ENCODE data around the gene AGAP1.

DNA sequence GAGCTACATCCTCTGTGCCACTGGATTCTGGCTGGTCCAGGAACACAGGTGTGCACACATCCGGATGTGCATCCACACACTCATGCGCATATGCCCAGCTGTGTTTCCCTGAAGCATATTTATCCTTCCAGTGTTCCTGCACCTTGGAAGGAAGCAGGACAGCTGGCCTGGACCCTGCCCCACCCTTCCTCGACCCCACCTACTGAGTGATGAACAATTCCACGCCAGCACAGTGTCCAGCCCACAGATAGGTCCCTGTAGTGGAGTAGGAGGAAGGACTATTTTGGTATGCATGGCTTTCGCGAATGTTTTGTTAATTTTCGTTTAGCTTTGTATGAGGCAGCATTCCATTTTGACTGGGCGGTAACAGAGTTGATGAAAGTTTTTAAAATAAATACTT lies 211.5 kb downstream of the AGAP1 start:
- no peak for TF ChIP-seq POLR2AphosphoS5 (IDR thresholded peaks at IDR 0.05)
- TF ChIP-seq, protein P1, sequence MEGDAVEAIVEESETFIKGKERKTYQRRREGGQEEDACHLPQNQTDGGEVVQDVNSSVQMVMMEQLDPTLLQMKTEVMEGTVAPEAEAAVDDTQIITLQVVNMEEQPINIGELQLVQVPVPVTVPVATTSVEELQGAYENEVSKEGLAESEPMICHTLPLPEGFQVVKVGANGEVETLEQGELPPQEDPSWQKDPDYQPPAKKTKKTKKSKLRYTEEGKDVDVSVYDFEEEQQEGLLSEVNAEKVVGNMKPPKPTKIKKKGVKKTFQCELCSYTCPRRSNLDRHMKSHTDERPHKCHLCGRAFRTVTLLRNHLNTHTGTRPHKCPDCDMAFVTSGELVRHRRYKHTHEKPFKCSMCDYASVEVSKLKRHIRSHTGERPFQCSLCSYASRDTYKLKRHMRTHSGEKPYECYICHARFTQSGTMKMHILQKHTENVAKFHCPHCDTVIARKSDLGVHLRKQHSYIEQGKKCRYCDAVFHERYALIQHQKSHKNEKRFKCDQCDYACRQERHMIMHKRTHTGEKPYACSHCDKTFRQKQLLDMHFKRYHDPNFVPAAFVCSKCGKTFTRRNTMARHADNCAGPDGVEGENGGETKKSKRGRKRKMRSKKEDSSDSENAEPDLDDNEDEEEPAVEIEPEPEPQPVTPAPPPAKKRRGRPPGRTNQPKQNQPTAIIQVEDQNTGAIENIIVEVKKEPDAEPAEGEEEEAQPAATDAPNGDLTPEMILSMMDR (IDR thresholded peaks at IDR 0.05), result no peak
- TF ChIP-seq POLR2A (IDR thresholded peaks at IDR 0.05), result no peak
